ENCODE measurements around the gene NR3C2. TPM values are rescaled to one million over a fixed set of nuclear protein-coding genes. Genes with fewer than 3 reads are reported as not detected.

The NR3C2 gene
- total and polyA plus RNA-seq, 7 donors: 0.70 to 17.9 (median 7.5) TPM

DNA sequence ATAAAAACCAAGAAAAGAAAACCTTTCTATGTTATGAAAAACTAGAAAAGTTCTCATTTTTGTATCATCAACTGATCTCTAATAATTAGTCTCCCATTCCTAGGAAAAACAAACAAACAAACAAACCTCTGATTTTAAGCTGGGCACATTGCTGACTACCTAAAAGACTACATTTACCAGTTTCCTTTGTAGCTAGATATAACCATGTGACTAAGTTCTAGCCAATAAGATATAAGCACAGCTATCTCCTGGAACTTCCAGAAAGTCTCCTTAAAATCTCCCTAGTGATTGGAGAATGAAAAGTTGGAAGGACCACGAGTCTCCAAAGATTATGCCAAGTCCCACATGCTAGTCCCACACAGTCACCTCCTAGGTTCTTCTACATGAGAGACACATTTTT, 108.9 kb downstream of the NR3C2 start:
- Histone ChIP-seq H3K4me3 (no peak overlapping the region), H3K27me3 (ENCODE audit: insufficient read depth in 3 of 3, low read length in 2 of 3) (no peaks in the 10 kb centered on the region), H3K36me3 (ENCODE audit: insufficient read depth in 1 of 2, low read depth in 1 of 2) (no peaks in the 10 kb centered on the region), H3K27ac (no peak overlapping the region), H3K9me3 (no peaks in the 10 kb centered on the region), H3K4me1 (peaks cover 8% of the 10 kb centered on the region)
- WGBS, 3 donors: 57 to 87% (median 85%) methylated on average over 1 of the region's 1 CpG
- ATAC-seq: peak in 1 of 4 donors; percentile 38
- intact Hi-C loops (cut with DNase I): no loop called here
- DNase-seq: no peak
- no peak for TF ChIP-seq CTCF (IDR thresholded peaks at IDR 0.05)

- no peaks in the 10 kb centered on the region for H3K9me3 ChIP-seq
- ATAC-seq: peak in 1 of 4 donors; percentile 28
- H3K27ac ChIP-seq: no peak overlapping the region
- intact Hi-C loops (cut with DNase I): no loop called here
- H3K4me1 ChIP-seq: peaks cover 12% of the 10 kb centered on the region
- H3K27me3 ChIP-seq (ENCODE audit: insufficient read depth in 3 of 3, low read length in 2 of 3): no peaks in the 10 kb centered on the region
- 81 to 89% (median 89%) methylated on average over 2 of the region's 2 CpGs for WGBS, 3 donors
- H3K36me3 ChIP-seq (ENCODE audit: insufficient read depth in 1 of 2, low read depth in 1 of 2): no peaks in the 10 kb centered on the region
- no peak for TF ChIP-seq CTCF (IDR thresholded peaks at IDR 0.05)
- no peak overlapping the region for H3K4me3 ChIP-seq
- DNase-seq: no peak
Measured at GRCh38 chr4:148332486-148332885, 109.7 kb downstream of the NR3C2 start.

DNA sequence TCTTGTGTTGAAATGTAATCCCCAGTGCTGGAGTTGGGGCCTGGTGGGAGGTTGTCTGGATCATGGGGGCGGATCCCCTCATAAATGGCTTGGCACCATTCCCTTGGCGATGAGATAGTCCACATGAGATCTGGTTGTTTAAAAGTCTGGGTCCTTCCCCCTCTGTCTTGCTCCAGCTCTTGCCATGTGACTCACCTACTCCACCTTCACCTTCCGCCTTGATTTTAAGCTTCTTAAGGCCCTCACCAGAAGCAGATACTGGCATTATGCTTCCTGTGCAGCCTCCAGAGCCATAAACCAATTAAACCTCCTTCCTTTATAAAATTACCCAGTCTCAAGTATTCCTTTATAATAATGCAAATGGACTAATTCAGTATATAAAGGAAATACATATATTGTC, 111.5 kb downstream of the NR3C2 start:
- WGBS, 3 donors: 89 to 94% (median 92%) methylated on average over 3 of the region's 3 CpGs
- no peaks in the 10 kb centered on the region for H3K27me3 ChIP-seq (ENCODE audit: insufficient read depth in 3 of 3, low read length in 2 of 3)
- peaks cover 12% of the 10 kb centered on the region for H3K4me1 ChIP-seq
- no peaks in the 10 kb centered on the region for H3K9me3 ChIP-seq
- H3K4me3 ChIP-seq: no peak overlapping the region
- no peak overlapping the region for H3K27ac ChIP-seq
- no peak for TF ChIP-seq CTCF (IDR thresholded peaks at IDR 0.05)
- ATAC-seq: no peak
- DNase-seq: no peak
- no peaks in the 10 kb centered on the region for H3K36me3 ChIP-seq (ENCODE audit: insufficient read depth in 1 of 2, low read depth in 1 of 2)
- intact Hi-C loops (cut with DNase I): no loop called here

DNA sequence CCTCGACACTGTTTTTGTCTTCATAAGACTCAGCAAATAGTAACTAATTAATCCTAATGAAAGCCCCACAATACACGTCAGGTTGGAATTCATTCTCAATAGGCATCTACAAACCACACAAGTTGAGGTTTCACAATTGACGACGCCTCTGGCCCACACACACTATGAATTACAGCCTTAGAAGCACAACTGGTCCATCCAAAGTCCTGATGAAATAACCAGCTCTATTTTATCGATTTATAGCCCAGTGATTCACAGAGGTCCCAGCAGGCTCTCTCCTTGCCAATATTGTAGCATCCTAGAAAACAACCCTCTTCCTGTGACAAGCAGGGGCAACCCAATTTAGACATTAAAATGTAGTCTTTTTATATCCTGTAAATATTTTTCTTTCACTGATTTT, 112.1 kb downstream of the NR3C2 start:
- intact Hi-C loops (cut with DNase I): no loop called here
- Histone ChIP-seq H3K27me3 (ENCODE audit: insufficient read depth in 3 of 3, low read length in 2 of 3) (no peaks in the 10 kb centered on the region), H3K27ac (no peak overlapping the region), H3K9me3 (no peaks in the 10 kb centered on the region), H3K4me3 (no peak overlapping the region), H3K36me3 (ENCODE audit: insufficient read depth in 1 of 2, low read depth in 1 of 2) (no peaks in the 10 kb centered on the region), H3K4me1 (peaks cover 12% of the 10 kb centered on the region)
- WGBS, 3 donors: 69 to 75% (median 71%) methylated on average over 5 of the region's 5 CpGs
- ATAC-seq (peak in 3 of 4 donors; percentile 44 to 65 (median 59)), DNase-seq (no peak)
- no peak for TF ChIP-seq CTCF (IDR thresholded peaks at IDR 0.05)

GRCh38 chr4:148329751-148330150, 112.5 kb downstream of the NR3C2 start:
- H3K27me3 ChIP-seq (ENCODE audit: insufficient read depth in 3 of 3, low read length in 2 of 3): no peaks in the 10 kb centered on the region
- ATAC-seq (no peak), DNase-seq (no peak)
- TF ChIP-seq CTCF (IDR thresholded peaks at IDR 0.05): no peak
- H3K36me3 ChIP-seq (ENCODE audit: insufficient read depth in 1 of 2, low read depth in 1 of 2): no peaks in the 10 kb centered on the region
- WGBS, 3 donors: 79 to 98% (median 90%) methylated on average over 5 of the region's 5 CpGs
- no peak overlapping the region for H3K4me3 ChIP-seq
- peaks cover 12% of the 10 kb centered on the region for H3K4me1 ChIP-seq
- no peak overlapping the region for H3K27ac ChIP-seq
- H3K9me3 ChIP-seq: no peaks in the 10 kb centered on the region
- intact Hi-C loops (cut with DNase I): no loop called here
